IMR-90 (cell line): ENCODE results near the gene CCNA2. TPM values are rescaled to one million over a fixed set of nuclear protein-coding genes. Genes with fewer than 3 reads are reported as not detected.

Experiments used
- ATAC-seq: fragments of 200-7000 bp; cut with Tn5 transposase; 2 replicates; pipeline ENCODE4 v1.9.1; 2020; ENCODE audit warnings: low read depth, mild to moderate bottlenecking, moderate library complexity
- BruUV-seq: library from RNA; stranded (reverse); fragments of 400-500 nt; replicated peaks from 2 replicates; lab custom pipeline; 2021; lab: Mats Ljungman, UMichigan
- CTCF ChIA-PET: fragments of 300-600 bp; formaldehyde crosslinking; extraction: SDS; loops from one replicate; lab custom pipeline; 2021; ENCODE audit warnings: antibody characterized with exemption; lab: Yijun Ruan, JAX
- POLR2A ChIA-PET: fragments of 300-600 bp; sonication (Branson Sonifier 250); formaldehyde crosslinking; loops from one replicate; lab custom pipeline; 2022; ENCODE audit warnings: antibody characterized with exemption; ENCODE audit not compliant: unreplicated experiment; lab: Charles Lee
- DNase-seq: peaks from one replicate; pipeline ENCODE4 v3.0.0; 2013
- H2AFZ ChIP-seq: replicated peaks from 2 replicates; pipeline ENCODE3; 2013; ENCODE audit warnings: low read length, mild to moderate bottlenecking; ENCODE audit not compliant: poor library complexity
- H2AK5ac ChIP-seq: 2 replicates; pipeline ENCODE4 v1.6.1; 2013; ENCODE audit warnings: low read depth, low read length, inconsistent platforms
- H2AK9ac ChIP-seq: replicated peaks from 2 replicates; pipeline ENCODE3; 2013; ENCODE audit warnings: mild to moderate bottlenecking, low read depth, low read length, moderate library complexity; ENCODE audit not compliant: poor library complexity
- H2BK120ac ChIP-seq: 2 replicates; pipeline ENCODE4 v1.6.1; 2013; ENCODE audit warnings: low read depth, low read length, inconsistent platforms
- H2BK15ac ChIP-seq: 3 replicates; pipeline ENCODE4 v1.6.1; 2013; ENCODE audit warnings: low read depth, low read length, inconsistent platforms
- H2BK20ac ChIP-seq: 2 replicates; pipeline ENCODE4 v1.6.1; 2013; ENCODE audit warnings: low read depth, mild to moderate bottlenecking, inconsistent platforms, low read length, moderate library complexity
- H2BK5ac ChIP-seq: 2 replicates; pipeline ENCODE4 v1.6.1; 2013; ENCODE audit warnings: mild to moderate bottlenecking, low read depth, low read length, inconsistent platforms; ENCODE audit not compliant: poor library complexity, severe bottlenecking
- H3K14ac ChIP-seq: replicated peaks from 2 replicates; pipeline ENCODE4 v1.6.1; 2013; ENCODE audit warnings: low read depth, low read length, inconsistent platforms
- H3K18ac ChIP-seq: 2 replicates; pipeline ENCODE4 v1.6.1; 2013; ENCODE audit warnings: low read depth, low read length, control low read depth
- H3K23ac ChIP-seq: 2 replicates; pipeline ENCODE4 v1.6.1; 2013; ENCODE audit warnings: low read depth, low read length, inconsistent platforms
- H3K27ac ChIP-seq: 2 replicates; pipeline ENCODE4 v1.5.1; 2013; ENCODE audit warnings: mild to moderate bottlenecking, control low read depth, low read length; ENCODE audit not compliant: insufficient read depth
- H3K27me3 ChIP-seq: 2 replicates; pipeline ENCODE4 v1.6.1; 2013; ENCODE audit warnings: low read length; ENCODE audit not compliant: control insufficient read depth, insufficient read depth
- H3K36me3 ChIP-seq: 2 replicates; pipeline ENCODE4 v1.6.1; 2013; ENCODE audit warnings: low read length, mixed read lengths; ENCODE audit not compliant: control insufficient read depth, insufficient read depth
- H3K4ac ChIP-seq: 2 replicates; pipeline ENCODE4 v1.6.1; 2013; ENCODE audit warnings: low read depth, low read length, inconsistent platforms
- H3K4me1 ChIP-seq: 2 replicates; pipeline ENCODE4 v1.6.1; 2013; ENCODE audit warnings: low read length, mixed read lengths; ENCODE audit not compliant: control insufficient read depth, insufficient read depth
- H3K4me2 ChIP-seq: 2 replicates; pipeline ENCODE4 v1.6.1; 2013; ENCODE audit warnings: low read depth, mild to moderate bottlenecking, control low read depth, low read length, moderate library complexity
- H3K4me3 ChIP-seq: 2 replicates; pipeline ENCODE4 v1.5.1; 2013; ENCODE audit warnings: low read depth, mild to moderate bottlenecking, control low read depth, low read length, moderate library complexity; ENCODE audit not compliant: insufficient read depth
- H3K56ac ChIP-seq: 2 replicates; pipeline ENCODE4 v1.6.1; 2013; ENCODE audit warnings: low read length, inconsistent platforms; ENCODE audit not compliant: insufficient read depth; ENCODE audit errors: extremely low read depth
- H3K79me1 ChIP-seq, 2 experiments: 2 replicates each; pipeline ENCODE4 v1.6.1; 2013; ENCODE audit warnings: low read length in 2 of 2, inconsistent platforms in 1 of 2, low read depth in 1 of 2
- H3K9ac ChIP-seq: 2 replicates; pipeline ENCODE4 v1.6.1; 2013; ENCODE audit warnings: low read depth, low read length, control low read depth
- H3K9me1 ChIP-seq: 2 replicates; pipeline ENCODE4 v1.6.1; 2013; ENCODE audit warnings: low read length, inconsistent platforms; ENCODE audit not compliant: insufficient read depth
- H3K9me3 ChIP-seq: 2 replicates; pipeline ENCODE4 v1.6.1; 2013; ENCODE audit warnings: low read length; ENCODE audit not compliant: control insufficient read depth, insufficient read depth
- H4K20me1 ChIP-seq: 2 replicates; pipeline ENCODE4 v1.6.1; 2013; ENCODE audit warnings: low read length, inconsistent platforms; ENCODE audit not compliant: insufficient read depth
- H4K5ac ChIP-seq: 2 replicates; pipeline ENCODE4 v1.6.1; 2013; ENCODE audit warnings: mild to moderate bottlenecking, low read depth, low read length, control low read depth
- H4K8ac ChIP-seq, 2 experiments: 2 replicates each; pipeline ENCODE4 v1.6.1; 2013; ENCODE audit warnings: low read depth in 2 of 2, low read length in 2 of 2, control low read depth in 1 of 2, inconsistent platforms in 1 of 2
- H4K91ac ChIP-seq: 2 replicates; pipeline ENCODE4 v1.6.1; 2013; ENCODE audit warnings: low read depth, low read length, inconsistent platforms; ENCODE audit not compliant: insufficient read depth
- CHD1 ChIP-seq: IDR thresholded peaks from 2 replicates; pipeline ENCODE4 v1.6.1; 2012; ENCODE audit warnings: low read depth, low read length, improper control_type of control experiment
- FOS ChIP-seq: fragments of 150-350 bp; IDR thresholded peaks from 2 replicates; pipeline ENCODE4 v1.6.1; 2016; ENCODE audit warnings: low read depth, low read length
- MAZ ChIP-seq: IDR thresholded peaks from 2 replicates; pipeline ENCODE4 v1.6.1; 2012; ENCODE audit warnings: low read depth, mild to moderate bottlenecking, low read length, improper control_type of control experiment, moderate library complexity, borderline replicate concordance
- MXI1 ChIP-seq: IDR thresholded peaks from 2 replicates; pipeline ENCODE4 v1.6.1; 2012; ENCODE audit warnings: low read depth, mild to moderate bottlenecking, low read length, moderate library complexity, borderline replicate concordance
- POLR2A ChIP-seq: IDR thresholded peaks from 2 replicates; pipeline ENCODE4 v1.6.1; 2012; ENCODE audit warnings: mild to moderate bottlenecking, low read depth, low read length
- RAD21 ChIP-seq: IDR thresholded peaks from 2 replicates; pipeline ENCODE4 v1.6.1; 2012; ENCODE audit warnings: low read length, improper control_type of control experiment
- RCOR1 ChIP-seq: IDR thresholded peaks from 2 replicates; pipeline ENCODE4 v1.6.1; 2012; ENCODE audit warnings: mild to moderate bottlenecking, low read length, improper control_type of control experiment; ENCODE audit not compliant: insufficient replicate concordance
- RFX5 ChIP-seq: IDR thresholded peaks from 2 replicates; pipeline ENCODE4 v1.8.0; 2012; ENCODE audit warnings: low read depth, mild to moderate bottlenecking, low read length, moderate library complexity
- SMC3 ChIP-seq: fragments of 150-350 bp; IDR thresholded peaks from 2 replicates; pipeline ENCODE4 v1.6.1; 2016; ENCODE audit warnings: low read depth, mild to moderate bottlenecking, antibody characterized with exemption, low read length, moderate library complexity
- WGBS, 2 experiments: methylation state at CpG; one replicate each; pipeline versions ENCODE4 v1.1.5 to v1.1.7; 2013; ENCODE audit warnings: missing lambda C conversion rate in 2 of 2; ENCODE audit not compliant: insufficient read length in 1 of 2; ENCODE audit errors: extremely low coverage in 2 of 2; 5-methylcytosine and 5-hydroxymethylcytosine counted together
- dilution Hi-C: fragments of 300-500 bp; cut with HindIII; formaldehyde crosslinking; loops from one replicate; pipeline ENCODE4 v1.14.3; 2018; ENCODE audit warnings: low sequenced_read_pairs; ENCODE audit not compliant: unreplicated experiment
- in situ Hi-C: fragments of 300-500 bp; cut with MboI; formaldehyde crosslinking; loops from 3 replicates; pipeline ENCODE4 v1.14.3; 2019; ENCODE audit warnings: low sequenced_read_pairs, inconsistent platforms, mixed read lengths
- intact Hi-C: fragments of 100-400 bp; cut with micrococcal nuclease; formaldehyde crosslinking; loops from 2 replicates; pipeline ENCODE4 v1.10.0; 2022
- polyA plus RNA-seq, 3 experiments: library from polyadenylated mRNA; depleted of rRNA; stranded (reverse); fragments of >200 nt; gene quantifications; 2 replicates each; pipeline ENCODE4 v1.2.3, GENCODE V29; 2012; ENCODE audit warnings: low replicate concordance in 1 of 3
- total RNA-seq: library from RNA; depleted of rRNA; stranded (reverse); fragments of >200 nt; gene quantifications from 2 replicates; pipeline ENCODE4 v1.2.3, GENCODE V29; 2012
- TF ChIP-seq, protein P1 (sequence below): fragments of 150-350 bp; IDR thresholded peaks from 2 replicates; pipeline ENCODE4 v1.6.1; 2016; ENCODE audit warnings: low read depth, mild to moderate bottlenecking, low read length, moderate library complexity, borderline replicate concordance
- TF ChIP-seq, protein P2 (sequence below): fragments of 150-350 bp; IDR thresholded peaks from 2 replicates; pipeline ENCODE4 v1.6.1; 2017; ENCODE audit warnings: mild to moderate bottlenecking, antibody characterized with exemption, low read length, low read depth
- TF ChIP-seq, protein P3 (sequence below): conservative IDR thresholded peaks from 2 replicates; pipeline ENCODE4 v1.5.1; 2012; ENCODE audit warnings: mild to moderate bottlenecking, low read depth, low read length, improper control_type of control experiment

CCNA2 gene
- total and polyA plus RNA-seq, 2 of the 4 experiments (the other 2 are of a cell fraction) = 22.8 to 54.3 TPM

GRCh38 chr4:121822047-121822446 lies 1.6 kb downstream of the CCNA2 start:
- DNase-seq = no peak
- WGBS, 2 experiments = no CpG with 5 or more reads among the region's 1 CpG
- peak overlapping the region; percentile 6; the same call in 1 of the 2 replicates for H4K5ac ChIP-seq
- ATAC-seq = no peak
- H3K9me1 ChIP-seq = no peaks in the 10 kb centered on the region
- no peak overlapping the region for H3K56ac ChIP-seq
- H3K4me3 ChIP-seq = peak overlapping the region; percentile 71; the same call in 1 of the 2 replicates
- BruUV-seq = no TSS peak
- H3K9me3 ChIP-seq = no peaks in the 10 kb centered on the region
- ChIA-PET CTCF (interaction anchor here (0.9 kb wide), 1 partner anchor 57 kb away, joined by 3 read pairs; the partner anchor contains the start of gene SMIM43), POLR2A (no interaction called here)
- H2AK9ac ChIP-seq = no peak overlapping the region
- peak overlapping the region; percentile 44; the same call in 1 of the 2 replicates for H3K23ac ChIP-seq
- H4K91ac ChIP-seq = peak overlapping the region; percentile 51; the same call in 1 of the 2 replicates
- no peaks in the 10 kb centered on the region for H3K27me3 ChIP-seq
- peak overlapping the region in 1 of 2 experiments; percentile 39; a peak in 1 of 4 replicates for H4K8ac ChIP-seq
- H2BK5ac ChIP-seq = peak overlapping the region; percentile 70
- intact Hi-C loops (loop anchor here (2.0 to 10.0 kb wide), 2 partner anchors 125 to 447 kb away; partner anchors contain the start of gene ANXA5), in situ Hi-C loops (no loop called here), dilution Hi-C loops (no loop called here)
- no peak overlapping the region for H2BK15ac ChIP-seq
- peaks cover 4% of the 10 kb centered on the region for H3K36me3 ChIP-seq
- H3K9ac ChIP-seq = peak overlapping the region; percentile 84; the same call in 1 of the 2 replicates
- H4K20me1 ChIP-seq = no peaks in the 10 kb centered on the region
- peaks cover 16 to 24% of the 10 kb centered on the region in 2 experiments; a peak in 3 of 4 replicates for H3K79me1 ChIP-seq
- peak overlapping the region; percentile 54; the same call in 1 of the 2 replicates for H3K18ac ChIP-seq
- H3K4me1 ChIP-seq = peaks cover 4% of the 10 kb centered on the region
- H2BK120ac ChIP-seq = no peak overlapping the region
- no peak overlapping the region for H2AFZ ChIP-seq
- H2BK20ac ChIP-seq = no peak overlapping the region
- H2AK5ac ChIP-seq = no peak overlapping the region
- H3K4me2 ChIP-seq = peak overlapping the region; percentile 97
- TF ChIP-seq POLR2A (no peak), FOS (no peak), MXI1 (no peak), SMC3 (no peak), CHD1 (no peak), RCOR1 (no peak), MAZ (no peak), RAD21 (no peak), RFX5 (no peak)
- TF ChIP-seq, protein P1, sequence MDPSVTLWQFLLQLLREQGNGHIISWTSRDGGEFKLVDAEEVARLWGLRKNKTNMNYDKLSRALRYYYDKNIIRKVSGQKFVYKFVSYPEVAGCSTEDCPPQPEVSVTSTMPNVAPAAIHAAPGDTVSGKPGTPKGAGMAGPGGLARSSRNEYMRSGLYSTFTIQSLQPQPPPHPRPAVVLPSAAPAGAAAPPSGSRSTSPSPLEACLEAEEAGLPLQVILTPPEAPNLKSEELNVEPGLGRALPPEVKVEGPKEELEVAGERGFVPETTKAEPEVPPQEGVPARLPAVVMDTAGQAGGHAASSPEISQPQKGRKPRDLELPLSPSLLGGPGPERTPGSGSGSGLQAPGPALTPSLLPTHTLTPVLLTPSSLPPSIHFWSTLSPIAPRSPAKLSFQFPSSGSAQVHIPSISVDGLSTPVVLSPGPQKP = no peak
- TF ChIP-seq, protein P2, sequence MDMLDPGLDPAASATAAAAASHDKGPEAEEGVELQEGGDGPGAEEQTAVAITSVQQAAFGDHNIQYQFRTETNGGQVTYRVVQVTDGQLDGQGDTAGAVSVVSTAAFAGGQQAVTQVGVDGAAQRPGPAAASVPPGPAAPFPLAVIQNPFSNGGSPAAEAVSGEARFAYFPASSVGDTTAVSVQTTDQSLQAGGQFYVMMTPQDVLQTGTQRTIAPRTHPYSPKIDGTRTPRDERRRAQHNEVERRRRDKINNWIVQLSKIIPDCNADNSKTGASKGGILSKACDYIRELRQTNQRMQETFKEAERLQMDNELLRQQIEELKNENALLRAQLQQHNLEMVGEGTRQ = no peak
- TF ChIP-seq, protein P3, sequence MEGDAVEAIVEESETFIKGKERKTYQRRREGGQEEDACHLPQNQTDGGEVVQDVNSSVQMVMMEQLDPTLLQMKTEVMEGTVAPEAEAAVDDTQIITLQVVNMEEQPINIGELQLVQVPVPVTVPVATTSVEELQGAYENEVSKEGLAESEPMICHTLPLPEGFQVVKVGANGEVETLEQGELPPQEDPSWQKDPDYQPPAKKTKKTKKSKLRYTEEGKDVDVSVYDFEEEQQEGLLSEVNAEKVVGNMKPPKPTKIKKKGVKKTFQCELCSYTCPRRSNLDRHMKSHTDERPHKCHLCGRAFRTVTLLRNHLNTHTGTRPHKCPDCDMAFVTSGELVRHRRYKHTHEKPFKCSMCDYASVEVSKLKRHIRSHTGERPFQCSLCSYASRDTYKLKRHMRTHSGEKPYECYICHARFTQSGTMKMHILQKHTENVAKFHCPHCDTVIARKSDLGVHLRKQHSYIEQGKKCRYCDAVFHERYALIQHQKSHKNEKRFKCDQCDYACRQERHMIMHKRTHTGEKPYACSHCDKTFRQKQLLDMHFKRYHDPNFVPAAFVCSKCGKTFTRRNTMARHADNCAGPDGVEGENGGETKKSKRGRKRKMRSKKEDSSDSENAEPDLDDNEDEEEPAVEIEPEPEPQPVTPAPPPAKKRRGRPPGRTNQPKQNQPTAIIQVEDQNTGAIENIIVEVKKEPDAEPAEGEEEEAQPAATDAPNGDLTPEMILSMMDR = no peak
- H3K14ac ChIP-seq = no peak overlapping the region
- H3K4ac ChIP-seq = 0 out of 2 replicates have a peak overlapping the region, but pooled peaks have one; percentile 2
- no peak overlapping the region for H3K27ac ChIP-seq
